Nephron progenitor cell (in vitro differentiated cells): ENCODE measurements around the gene EEF1AKMT3.
A peak's percentile ranks its signal among the peaks of the same experiment; 100 is the strongest.
"Not testable (repeated sequence)": the region's sequence is repeated elsewhere in the genome, so short reads cannot be mapped to it uniquely, and the experiment has no call there.

Experiments used
- DNase-seq: peaks from one replicate; pipeline ENCODE4 v3.0.0; 2021
- H3K27ac Mint-ChIP-seq: 2 replicates; pipeline ENCODE4 v1.8.0; 2021; ENCODE audit warnings: mild to moderate bottlenecking, moderate library complexity, mixed read lengths
- H3K27me3 Mint-ChIP-seq: 2 replicates; pipeline ENCODE4 v1.8.0; 2021; ENCODE audit warnings: mild to moderate bottlenecking, low read depth, mixed read lengths; ENCODE audit not compliant: poor library complexity
- H3K36me3 Mint-ChIP-seq: 2 replicates; pipeline ENCODE4 v1.8.0; 2021; ENCODE audit warnings: low read depth, mixed read lengths
- H3K4me1 Mint-ChIP-seq: 2 replicates; pipeline ENCODE4 v1.8.0; 2021; ENCODE audit warnings: mixed read lengths
- H3K4me3 Mint-ChIP-seq: 2 replicates; pipeline ENCODE4 v1.8.0; 2021; ENCODE audit warnings: mild to moderate bottlenecking, moderate library complexity, mixed read lengths
- H3K9me3 Mint-ChIP-seq: 2 replicates; pipeline ENCODE4 v1.8.0; 2021; ENCODE audit warnings: mild to moderate bottlenecking, moderate library complexity, mixed read lengths
- TF ChIP-seq, protein P1 (sequence below): fragments of 200-600 bp; sonication (generic); IDR thresholded peaks from 2 replicates; pipeline ENCODE4 v1.5.0; 2021; ENCODE audit warnings: antibody characterized with exemption

Gene EEF1AKMT3

DNA sequence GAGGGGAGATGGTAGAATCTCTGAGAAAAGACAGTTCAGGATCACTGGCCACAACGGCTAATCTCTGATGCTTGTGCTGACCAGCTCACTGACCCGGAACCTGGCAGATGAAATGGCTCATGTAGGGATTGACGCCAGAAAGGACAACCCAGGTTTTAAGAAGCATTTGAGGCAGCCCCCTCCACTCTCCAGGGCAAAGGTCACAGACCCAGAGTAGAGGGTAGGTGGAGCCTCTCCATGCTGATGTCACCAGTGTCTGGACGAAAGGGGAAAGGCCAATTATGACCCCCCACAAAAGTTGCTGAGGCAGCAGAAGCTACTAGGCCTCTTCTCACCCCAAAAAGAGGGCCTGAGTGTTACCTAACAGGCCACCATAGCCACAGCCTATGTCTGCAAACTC lies 1.7 kb upstream of the EEF1AKMT3 start:
- TF ChIP-seq, protein P1, sequence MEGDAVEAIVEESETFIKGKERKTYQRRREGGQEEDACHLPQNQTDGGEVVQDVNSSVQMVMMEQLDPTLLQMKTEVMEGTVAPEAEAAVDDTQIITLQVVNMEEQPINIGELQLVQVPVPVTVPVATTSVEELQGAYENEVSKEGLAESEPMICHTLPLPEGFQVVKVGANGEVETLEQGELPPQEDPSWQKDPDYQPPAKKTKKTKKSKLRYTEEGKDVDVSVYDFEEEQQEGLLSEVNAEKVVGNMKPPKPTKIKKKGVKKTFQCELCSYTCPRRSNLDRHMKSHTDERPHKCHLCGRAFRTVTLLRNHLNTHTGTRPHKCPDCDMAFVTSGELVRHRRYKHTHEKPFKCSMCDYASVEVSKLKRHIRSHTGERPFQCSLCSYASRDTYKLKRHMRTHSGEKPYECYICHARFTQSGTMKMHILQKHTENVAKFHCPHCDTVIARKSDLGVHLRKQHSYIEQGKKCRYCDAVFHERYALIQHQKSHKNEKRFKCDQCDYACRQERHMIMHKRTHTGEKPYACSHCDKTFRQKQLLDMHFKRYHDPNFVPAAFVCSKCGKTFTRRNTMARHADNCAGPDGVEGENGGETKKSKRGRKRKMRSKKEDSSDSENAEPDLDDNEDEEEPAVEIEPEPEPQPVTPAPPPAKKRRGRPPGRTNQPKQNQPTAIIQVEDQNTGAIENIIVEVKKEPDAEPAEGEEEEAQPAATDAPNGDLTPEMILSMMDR = no peak
- peaks cover 43% of the 10 kb centered on the region for H3K27me3 Mint-ChIP-seq
- H3K4me1 Mint-ChIP-seq = peaks cover 46% of the 10 kb centered on the region
- no peak for DNase-seq
- H3K4me3 Mint-ChIP-seq = peak overlapping the region; percentile 99
- no peak overlapping the region for H3K27ac Mint-ChIP-seq
- no peaks in the 10 kb centered on the region for H3K9me3 Mint-ChIP-seq
- H3K36me3 Mint-ChIP-seq = peaks cover 36% of the 10 kb centered on the region

DNA sequence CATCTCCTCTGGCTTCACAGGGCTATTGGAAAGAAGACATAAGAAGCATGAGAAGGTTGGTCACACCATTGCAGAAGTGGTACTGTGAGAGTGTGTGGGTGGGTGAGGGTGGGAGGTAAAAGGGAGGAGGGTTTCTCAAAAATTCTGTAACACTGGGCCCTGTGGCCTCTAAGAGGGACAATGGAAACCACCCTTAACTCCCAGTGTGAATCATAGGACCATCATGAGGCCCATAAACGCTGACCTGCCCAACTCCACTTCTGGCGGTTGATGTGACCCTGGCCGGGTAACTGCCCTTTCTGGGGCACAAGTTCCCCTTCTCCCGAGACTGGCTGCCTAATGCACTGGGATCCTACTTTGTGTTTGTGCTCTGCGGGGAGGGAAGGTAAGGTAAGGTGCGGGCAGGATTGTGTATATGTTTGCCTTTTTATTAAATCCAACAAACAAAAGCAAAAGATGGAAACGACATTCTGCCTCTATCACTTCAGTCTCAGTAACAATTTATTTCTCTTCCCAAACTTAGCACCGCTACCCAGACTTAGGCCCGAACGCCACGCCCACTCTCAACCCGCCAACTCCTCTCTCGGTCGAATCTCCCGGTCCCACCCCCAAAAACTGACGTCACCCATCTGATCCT lies 1.1 kb upstream of the EEF1AKMT3 start:
- Mint-ChIP-seq H3K27me3 (peaks cover 40% of the 10 kb centered on the region), H3K36me3 (peaks cover 41% of the 10 kb centered on the region), H3K4me1 (peaks cover 43% of the 10 kb centered on the region), H3K9me3 (no peaks in the 10 kb centered on the region), H3K27ac (peak overlapping the region; percentile 100), H3K4me3 (peak overlapping the region; percentile 99)
- DNase-seq = peak; percentile 88
- TF ChIP-seq, protein P1 = no peak

DNA sequence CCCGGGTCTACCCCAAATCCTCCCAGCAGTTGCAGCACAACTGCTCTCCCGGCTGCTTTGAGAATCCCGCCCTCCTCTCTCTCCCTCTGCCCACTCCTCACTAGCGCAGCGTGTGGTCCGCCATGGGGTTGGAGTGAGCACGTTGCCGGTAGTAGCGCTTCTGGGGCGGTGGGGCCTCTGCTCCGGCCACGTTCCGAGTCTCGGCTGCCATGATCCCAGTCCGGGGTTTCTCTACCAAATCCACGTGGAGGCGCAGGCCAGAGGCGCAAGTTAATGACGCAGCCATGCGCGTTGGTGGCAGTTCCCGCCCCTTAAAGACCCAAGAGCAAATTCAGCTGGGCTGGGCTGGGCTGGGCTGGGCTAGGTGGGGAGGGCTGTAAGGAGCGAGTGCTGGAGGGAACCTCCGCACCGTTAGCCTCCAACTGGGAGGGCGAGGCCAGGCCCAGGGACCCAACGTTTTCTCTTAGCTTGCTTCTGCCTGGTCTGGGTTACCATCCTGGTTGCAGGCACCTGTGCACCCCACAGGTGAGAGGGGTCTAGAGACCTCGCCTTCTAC lies 463 bp upstream of the EEF1AKMT3 start, which contains the start of gene METTL1:
TSS of gene METTL1 (minus strand) at position 233 of the 556 bp plus-strand sequence. CDS start at position 211, 22 bp downstream.
- Mint-ChIP-seq H3K27me3 (peaks cover 34% of the 10 kb centered on the region), H3K4me1 (peaks cover 37% of the 10 kb centered on the region), H3K4me3 (peak within 1 kb of the TSS; percentile 99), H3K9me3 (no peaks in the 10 kb centered on the region), H3K27ac (peak within 1 kb of the TSS; percentile 100), H3K36me3 (peaks cover 41% of the 10 kb centered on the region)
- DNase-seq = peak; percentile 90
- TF ChIP-seq, protein P1 = no peak

DNA sequence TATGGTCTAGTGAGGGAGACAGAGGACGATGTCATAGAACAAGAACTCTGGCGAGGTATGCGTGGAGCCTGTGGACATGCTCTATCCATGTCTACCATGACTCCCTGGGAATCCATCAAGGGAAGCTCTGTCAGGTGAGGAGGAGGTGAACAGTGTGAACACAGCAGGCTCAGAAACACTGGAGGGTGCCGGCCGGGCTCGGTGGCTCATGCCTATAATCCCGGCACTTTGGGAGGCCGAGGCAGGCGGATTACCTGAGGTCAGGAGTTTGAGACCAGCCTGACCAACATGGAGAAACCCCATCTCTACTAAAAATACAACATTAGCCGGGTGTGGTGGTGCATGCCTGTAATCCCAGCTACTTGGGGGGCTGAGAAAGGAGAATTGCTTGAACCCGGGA lies 2.2 kb downstream of the EEF1AKMT3 start:
- peak overlapping the region; percentile 13 for H3K4me3 Mint-ChIP-seq
- peaks cover 29% of the 10 kb centered on the region for H3K36me3 Mint-ChIP-seq
- H3K27ac Mint-ChIP-seq, DNase-seq, H3K9me3 Mint-ChIP-seq: not testable (repeated sequence)
- peaks cover 16% of the 10 kb centered on the region for H3K27me3 Mint-ChIP-seq
- H3K4me1 Mint-ChIP-seq = peaks cover 30% of the 10 kb centered on the region

DNA sequence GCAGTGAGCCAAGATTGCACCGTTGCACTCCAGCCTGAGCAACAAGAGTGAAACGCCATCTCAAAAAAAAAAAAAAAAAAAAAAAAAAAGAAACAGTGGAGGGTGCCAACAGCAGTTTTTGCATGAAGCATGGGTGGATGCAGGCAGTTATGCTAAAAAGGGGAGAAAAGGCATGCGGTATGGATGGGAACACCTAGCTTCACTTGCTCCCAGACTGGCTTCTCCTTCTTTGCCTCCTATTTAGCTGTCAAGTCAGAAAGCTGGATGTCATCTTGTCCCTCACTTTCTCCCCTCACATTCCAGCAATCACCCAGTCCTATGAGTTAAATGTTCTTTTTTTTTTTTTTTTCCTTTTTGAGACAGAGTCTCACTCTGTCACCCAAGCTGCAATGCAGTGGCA lies 2.6 kb downstream of the EEF1AKMT3 start:
- H3K27me3 Mint-ChIP-seq = peaks cover 21% of the 10 kb centered on the region
- TF ChIP-seq, protein P1 = no peak
- H3K9me3 Mint-ChIP-seq = no peaks in the 10 kb centered on the region
- peaks cover 25% of the 10 kb centered on the region for H3K36me3 Mint-ChIP-seq
- no peak for DNase-seq
- H3K4me1 Mint-ChIP-seq = peaks cover 25% of the 10 kb centered on the region
- no peak overlapping the region for H3K4me3 Mint-ChIP-seq
- H3K27ac Mint-ChIP-seq = no peak overlapping the region

DNA sequence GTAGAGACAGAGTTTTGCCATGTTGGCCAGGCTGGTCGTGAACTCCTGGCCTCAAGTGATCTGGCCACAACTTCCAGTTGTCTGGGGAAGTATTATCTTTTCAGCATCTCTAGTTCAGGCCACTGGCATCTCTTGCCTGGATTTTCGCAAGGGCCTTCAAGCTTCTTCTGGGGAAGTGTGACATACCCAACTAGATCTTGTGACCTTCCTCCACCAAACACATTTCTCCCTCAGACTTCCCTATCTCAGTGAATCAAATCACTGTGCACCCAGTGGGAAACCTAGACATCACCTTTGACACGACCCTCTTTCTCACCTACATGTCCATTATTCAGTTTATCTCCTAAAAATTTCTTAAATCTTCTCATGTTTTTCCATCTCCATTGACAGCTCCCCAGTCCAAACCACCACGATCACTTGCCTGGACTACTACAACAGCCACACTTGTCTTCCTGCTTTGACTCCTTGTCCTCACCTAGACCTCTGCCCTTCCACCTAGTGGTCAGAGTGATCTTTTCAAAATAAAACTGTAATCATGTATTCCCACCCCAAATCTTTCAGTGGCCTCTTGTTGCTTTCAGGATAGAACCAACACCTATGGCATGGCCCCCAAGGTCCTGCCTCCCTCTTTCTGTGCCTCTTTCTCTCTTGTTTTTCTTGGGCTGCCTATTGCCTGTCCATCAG lies 3.3 kb downstream of the EEF1AKMT3 start:
- TF ChIP-seq, protein P1 = no peak
- Mint-ChIP-seq H3K4me3 (no peak overlapping the region), H3K9me3 (no peaks in the 10 kb centered on the region), H3K4me1 (peaks cover 19% of the 10 kb centered on the region), H3K27me3 (peaks cover 21% of the 10 kb centered on the region), H3K36me3 (peaks cover 18% of the 10 kb centered on the region), H3K27ac (no peak overlapping the region)
- no peak for DNase-seq
